Mammary epithelial cell (primary cell): Measurements from ENCODE around the gene ADGRG1.

Experiments
- EZH2 ChIP-seq: IDR thresholded peaks from 2 replicates; pipeline ENCODE4 v1.6.1; 2012; ENCODE audit warnings: low read length, inconsistent platforms, borderline replicate concordance
- TF ChIP-seq, protein P1 (sequence below), 2 donors: IDR thresholded peaks in 1 of 2; conservative IDR thresholded peaks in 1 of 2; 2 replicates each; pipeline ENCODE4 v1.5.1; 2011 to 2012; ENCODE audit warnings: inconsistent platforms in 2 of 2, low read length in 2 of 2, mild to moderate bottlenecking in 2 of 2, control low read depth in 1 of 2, low read depth in 1 of 2; ENCODE audit not compliant: insufficient read depth in 1 of 2; ENCODE audit errors: extremely low read depth in 1 of 2

DNA sequence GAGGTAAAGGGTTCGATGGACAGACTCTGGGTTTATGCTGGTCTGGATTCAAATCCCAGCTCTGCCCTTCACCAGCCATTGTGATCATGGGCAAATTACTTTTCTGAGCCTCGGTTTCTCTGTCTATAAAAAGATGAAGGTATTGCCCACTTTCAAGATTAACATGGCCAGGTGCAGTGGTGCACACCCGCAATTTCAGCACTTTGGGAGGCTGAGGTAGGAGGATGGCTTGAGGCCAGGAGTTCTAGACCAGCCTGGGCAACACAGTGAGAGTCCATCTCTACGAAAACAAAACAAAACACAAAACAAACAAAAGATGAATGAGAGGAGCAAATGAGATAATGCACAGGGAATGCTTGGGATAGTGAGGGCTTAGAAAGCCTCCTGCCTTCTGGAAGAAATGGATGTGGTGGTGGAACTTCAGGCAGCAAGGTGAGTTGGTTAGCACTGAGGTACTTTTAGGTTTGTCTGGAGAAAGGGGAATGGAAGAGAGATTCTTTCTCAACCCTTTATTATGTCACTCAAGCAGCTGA, 48.2 kb downstream of the ADGRG1 start:
- TF ChIP-seq, protein P1, sequence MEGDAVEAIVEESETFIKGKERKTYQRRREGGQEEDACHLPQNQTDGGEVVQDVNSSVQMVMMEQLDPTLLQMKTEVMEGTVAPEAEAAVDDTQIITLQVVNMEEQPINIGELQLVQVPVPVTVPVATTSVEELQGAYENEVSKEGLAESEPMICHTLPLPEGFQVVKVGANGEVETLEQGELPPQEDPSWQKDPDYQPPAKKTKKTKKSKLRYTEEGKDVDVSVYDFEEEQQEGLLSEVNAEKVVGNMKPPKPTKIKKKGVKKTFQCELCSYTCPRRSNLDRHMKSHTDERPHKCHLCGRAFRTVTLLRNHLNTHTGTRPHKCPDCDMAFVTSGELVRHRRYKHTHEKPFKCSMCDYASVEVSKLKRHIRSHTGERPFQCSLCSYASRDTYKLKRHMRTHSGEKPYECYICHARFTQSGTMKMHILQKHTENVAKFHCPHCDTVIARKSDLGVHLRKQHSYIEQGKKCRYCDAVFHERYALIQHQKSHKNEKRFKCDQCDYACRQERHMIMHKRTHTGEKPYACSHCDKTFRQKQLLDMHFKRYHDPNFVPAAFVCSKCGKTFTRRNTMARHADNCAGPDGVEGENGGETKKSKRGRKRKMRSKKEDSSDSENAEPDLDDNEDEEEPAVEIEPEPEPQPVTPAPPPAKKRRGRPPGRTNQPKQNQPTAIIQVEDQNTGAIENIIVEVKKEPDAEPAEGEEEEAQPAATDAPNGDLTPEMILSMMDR (conservative IDR thresholded peaks at IDR 0.05 in 1 of 2, IDR thresholded peaks at IDR 0.05 in 1 of 2; ENCODE audit: extremely low read depth in 1 of 2, insufficient read depth in 1 of 2, low read depth in 1 of 2, low read length in 2 of 2), result no peak
- no peak for TF ChIP-seq EZH2
